Endodermal cell (in vitro differentiated cells): ENCODE results near the gene DNAAF5. TPM values are rescaled to one million over a fixed set of nuclear protein-coding genes. Genes with fewer than 3 reads are reported as not detected.

ENCODE experiments used
- DNase-seq: peaks from one replicate; pipeline ENCODE4 v3.0.0-alpha.2; 2017
- H3K27ac ChIP-seq: 2 replicates; pipeline ENCODE4 v1.5.1; 2013; ENCODE audit warnings: mild to moderate bottlenecking, low read depth, low read length, moderate library complexity
- H3K27me3 ChIP-seq: 2 replicates; pipeline ENCODE4 v1.6.1; 2013; ENCODE audit warnings: mild to moderate bottlenecking, low read length, moderate library complexity; ENCODE audit not compliant: insufficient read depth, control insufficient read depth, poor library complexity, severe bottlenecking
- H3K36me3 ChIP-seq: 2 replicates; pipeline ENCODE4 v1.7.0; 2013; ENCODE audit warnings: mild to moderate bottlenecking, low read length, moderate library complexity; ENCODE audit not compliant: control insufficient read depth, insufficient read depth
- H3K4me1 ChIP-seq: one replicate; pipeline ENCODE4 v1.7.0; 2013; ENCODE audit warnings: low read length; ENCODE audit not compliant: control insufficient read depth, insufficient read depth
- H3K4me3 ChIP-seq: 2 replicates; pipeline ENCODE4 v1.5.1; 2013; ENCODE audit warnings: mild to moderate bottlenecking, low read length, moderate library complexity
- H3K9ac ChIP-seq: 2 replicates; pipeline ENCODE4 v1.6.1; 2013; ENCODE audit warnings: mild to moderate bottlenecking, low read length, moderate library complexity; ENCODE audit not compliant: poor library complexity, severe bottlenecking; ENCODE audit errors: extremely low read depth
- H3K9me3 ChIP-seq: 2 replicates; pipeline ENCODE4 v1.6.1; 2013; ENCODE audit warnings: mild to moderate bottlenecking, low read length, moderate library complexity; ENCODE audit not compliant: control insufficient read depth
- H3K27ac Mint-ChIP-seq: 2 replicates; pipeline ENCODE4 v1.8.0; 2020; ENCODE audit warnings: mixed read lengths
- H3K27me3 Mint-ChIP-seq: 2 replicates; pipeline ENCODE4 v1.8.0; 2021; ENCODE audit warnings: mild to moderate bottlenecking, mixed read lengths; ENCODE audit not compliant: insufficient read depth
- H3K36me3 Mint-ChIP-seq: 2 replicates; pipeline ENCODE4 v1.8.0; 2020; ENCODE audit warnings: low read depth, mixed read lengths
- H3K4me1 Mint-ChIP-seq: 2 replicates; pipeline ENCODE4 v1.8.0; 2020; ENCODE audit warnings: mixed read lengths
- H3K4me3 Mint-ChIP-seq: 2 replicates; pipeline ENCODE4 v1.8.0; 2020; ENCODE audit warnings: mild to moderate bottlenecking, moderate library complexity, mixed read lengths
- H3K9me3 Mint-ChIP-seq: 2 replicates; pipeline ENCODE4 v1.8.0; 2020; ENCODE audit warnings: mild to moderate bottlenecking, mixed read lengths
- CTCF ChIP-seq: fragments of 200-600 bp; sonication (generic); conservative IDR thresholded peaks from 2 replicates; pipeline ENCODE4 v1.5.0; 2021; ENCODE audit warnings: antibody characterized with exemption, mild to moderate bottlenecking
- WGBS, 2 experiments: methylation state at CpG; one replicate each; pipeline versions ENCODE4 v1.1.5 to v1.1.7; 2013; ENCODE audit warnings: missing lambda C conversion rate in 2 of 2, mixed read lengths in 1 of 2; ENCODE audit not compliant: insufficient coverage in 1 of 2, insufficient read length in 1 of 2; 5-methylcytosine and 5-hydroxymethylcytosine counted together
- total RNA-seq, 2 donors: library from RNA; stranded (reverse); fragmentation: NEBNext Ultra II Directional in 1 of 2; extraction: Animal tissue kit (Norgen Biotek cat#: 25700) in 1 of 2; gene quantifications; 2 replicates in 1 of 2; 3 replicates in 1 of 2; pipeline ENCODE4 v1.2.1, GENCODE V29; 2021

Gene DNAAF5
- total RNA-seq, 2 donors from 2014 or later: 54.2 to 54.3 TPM

- Histone ChIP-seq H3K27ac (no peak overlapping the region), H3K27me3 (no peaks in the 10 kb centered on the region), H3K4me1 (no peaks in the 10 kb centered on the region), H3K4me3 (no peak overlapping the region), H3K9me3 (no peaks in the 10 kb centered on the region), H3K36me3 (peaks cover 62% of the 10 kb centered on the region), H3K9ac (no peak overlapping the region)
- Mint-ChIP-seq H3K4me3 (no peak overlapping the region), H3K27ac (no peak overlapping the region), H3K27me3 (no peaks in the 10 kb centered on the region), H3K36me3 (peaks cover 64% of the 10 kb centered on the region), H3K4me1 (no peaks in the 10 kb centered on the region), H3K9me3 (no peaks in the 10 kb centered on the region)
- no peak for DNase-seq
- 93 to 94% methylated on average over 6 to 8 of the region's 8 CpGs for WGBS, 2 experiments
- TF ChIP-seq CTCF: no peak
Observed at GRCh38 chr7:759569-759968, 33.1 kb downstream of the DNAAF5 start.

- no peaks in the 10 kb centered on the region for H3K27me3 Mint-ChIP-seq
- TF ChIP-seq CTCF: no peak
- 87 to 94% methylated on average over 10 to 16 of the region's 16 CpGs for WGBS, 2 experiments
- H3K9me3 Mint-ChIP-seq: no peaks in the 10 kb centered on the region
- Histone ChIP-seq H3K36me3 (peaks cover 58% of the 10 kb centered on the region), H3K27me3 (no peaks in the 10 kb centered on the region), H3K4me1 (no peaks in the 10 kb centered on the region), H3K9ac (no peak overlapping the region), H3K9me3 (no peaks in the 10 kb centered on the region), H3K27ac (no peak overlapping the region), H3K4me3 (no peak overlapping the region)
- H3K27ac Mint-ChIP-seq: no peak overlapping the region
- H3K36me3 Mint-ChIP-seq: peaks cover 62% of the 10 kb centered on the region
- DNase-seq: no peak
- no peaks in the 10 kb centered on the region for H3K4me1 Mint-ChIP-seq
- H3K4me3 Mint-ChIP-seq: no peak overlapping the region
Observed at GRCh38 chr7:760006-760405, 33.5 kb downstream of the DNAAF5 start.

GRCh38 chr7:761101-761500 lies 34.6 kb downstream of the DNAAF5 start:
- Histone ChIP-seq H3K36me3 (peaks cover 61% of the 10 kb centered on the region), H3K4me1 (no peaks in the 10 kb centered on the region), H3K9me3 (no peaks in the 10 kb centered on the region), H3K27ac (no peak overlapping the region), H3K27me3 (no peaks in the 10 kb centered on the region), H3K9ac (no peak overlapping the region), H3K4me3 (no peak overlapping the region)
- TF ChIP-seq CTCF: no peak
- Mint-ChIP-seq H3K4me3 (no peak overlapping the region), H3K36me3 (peaks cover 62% of the 10 kb centered on the region), H3K27ac (no peak overlapping the region), H3K27me3 (no peaks in the 10 kb centered on the region), H3K9me3 (no peaks in the 10 kb centered on the region), H3K4me1 (no peaks in the 10 kb centered on the region)
- 97 to 99% methylated on average over 10 to 12 of the region's 12 CpGs for WGBS, 2 experiments
- DNase-seq: no peak
